ENCODE measurements around the gene PCOLCE2.
A peak's percentile ranks its signal among the peaks of the same experiment; 100 is the strongest.

PCOLCE2 gene

GRCh38 chr3:142863930-142864920, 24.7 kb downstream of the PCOLCE2 start:
- peak; percentile 64 for ATAC-seq
- TF ChIP-seq ZC3H10 (CRISPR knock-in tag; IDR thresholded peaks at IDR 0.05) (no peak), POU6F1 (CRISPR knock-in tag; IDR thresholded peaks at IDR 0.05; ENCODE audit: borderline replicate concordance, low read depth) (no peak), ARNTL (CRISPR knock-in tag; IDR thresholded peaks at IDR 0.05; ENCODE audit: borderline replicate concordance, low read depth) (no peak), ZFP3 (CRISPR knock-in tag; IDR thresholded peaks at IDR 0.05) (no peak), RARB (CRISPR knock-in tag; IDR thresholded peaks at IDR 0.05) (no peak), PATZ1 (CRISPR knock-in tag; IDR thresholded peaks at IDR 0.05; ENCODE audit: borderline replicate concordance) (no peak), GLIS3 (CRISPR knock-in tag; IDR thresholded peaks at IDR 0.05) (no peak), SNAI2 (CRISPR knock-in tag; IDR thresholded peaks at IDR 0.05) (no peak), TOX (CRISPR knock-in tag; IDR thresholded peaks at IDR 0.05; ENCODE audit: borderline replicate concordance) (no peak), OSR1 (CRISPR knock-in tag; IDR thresholded peaks at IDR 0.05) (no peak), CSRNP3 (CRISPR knock-in tag; IDR thresholded peaks at IDR 0.05) (no peak), ZNF565 (CRISPR knock-in tag; conservative IDR thresholded peaks at IDR 0.05; ENCODE audit: low read depth) (no peak), ZNF8 (CRISPR knock-in tag; IDR thresholded peaks at IDR 0.05) (no peak)

GRCh38 chr3:142863010-142863817, 25.7 kb downstream of the PCOLCE2 start:
- peak; percentile 66 for ATAC-seq
- TF ChIP-seq ZFP30 (CRISPR knock-in tag; IDR thresholded peaks at IDR 0.05) (no peak), TOX (CRISPR knock-in tag; IDR thresholded peaks at IDR 0.05; ENCODE audit: borderline replicate concordance) (no peak), TSHZ2 (CRISPR knock-in tag; IDR thresholded peaks at IDR 0.05) (no peak), SNAI2 (CRISPR knock-in tag; IDR thresholded peaks at IDR 0.05) (no peak), CSRNP3 (CRISPR knock-in tag; IDR thresholded peaks at IDR 0.05) (no peak), RARB (CRISPR knock-in tag; IDR thresholded peaks at IDR 0.05) (no peak), GLIS3 (CRISPR knock-in tag; IDR thresholded peaks at IDR 0.05) (no peak), CREB5 (CRISPR knock-in tag; IDR thresholded peaks at IDR 0.05; ENCODE audit: low read depth) (no peak), OSR1 (CRISPR knock-in tag; IDR thresholded peaks at IDR 0.05) (no peak), PPARA (CRISPR knock-in tag; IDR thresholded peaks at IDR 0.05; ENCODE audit: borderline replicate concordance) (no peak), ZNF70 (CRISPR knock-in tag; IDR thresholded peaks at IDR 0.05) (no peak), ARNTL (CRISPR knock-in tag; IDR thresholded peaks at IDR 0.05; ENCODE audit: borderline replicate concordance, low read depth) (no peak), ZC3H10 (CRISPR knock-in tag; IDR thresholded peaks at IDR 0.05) (no peak), ESRRG (CRISPR knock-in tag; IDR thresholded peaks at IDR 0.05) (no peak), ZNF8 (CRISPR knock-in tag; IDR thresholded peaks at IDR 0.05) (no peak), BACH2 (CRISPR knock-in tag; IDR thresholded peaks at IDR 0.05; ENCODE audit: borderline replicate concordance) (no peak), ISL1 (CRISPR knock-in tag; IDR thresholded peaks at IDR 0.05) (no peak), TCF4 (CRISPR knock-in tag; IDR thresholded peaks at IDR 0.05; ENCODE audit: borderline replicate concordance) (no peak)

Measured in SK-N-SH treated with all-trans-retinoic acid at 6 μM for 48 hours (cell line).